HCT116 (cell line): ENCODE measurements around the gene ITGBL1. TPM values are rescaled to one million over a fixed set of nuclear protein-coding genes. Genes with fewer than 3 reads are reported as not detected.

Experiments used
- ATAC-seq: fragments of 200-7000 bp; cut with Tn5 transposase; 2 replicates; pipeline ENCODE4 v1.9.1; 2020; ENCODE audit warnings: mild to moderate bottlenecking, moderate library complexity
- BruUV-seq: library from RNA; stranded (reverse); fragments of 400-500 nt; replicated peaks from 2 replicates; lab custom pipeline; 2021; lab: Mats Ljungman, UMichigan
- CTCF ChIA-PET: fragments of 300-600 bp; sonication (Branson Sonifier 250); formaldehyde crosslinking; loops from one replicate; lab custom pipeline; 2021; ENCODE audit warnings: antibody characterized with exemption; lab: Charles Lee
- POLR2A ChIA-PET: fragments of 300-600, 350-600 bp; sonication (Branson Sonifier 250); formaldehyde crosslinking; loops from one replicate; lab custom pipeline; 2021; ENCODE audit warnings: antibody characterized with exemption; lab: Charles Lee
- RAD21 ChIA-PET, 2 experiments: fragments of 300-600 bp; sonication (Branson Sonifier 250); formaldehyde crosslinking; loops; one replicate each; lab custom pipeline; 2023; ENCODE audit warnings: low total read pairs in 2 of 2; ENCODE audit not compliant: uncharacterized antibody in 2 of 2, unreplicated experiment in 2 of 2, low non-redundant PET in 1 of 2; lab: Charles Lee
- DNase-seq: peaks from one replicate; pipeline ENCODE4 v3.0.0-alpha.2; 2010; ENCODE audit warnings: low read depth, low spot score
- H2AFZ ChIP-seq: fragments of 200-600 bp; shearing (Covaris generic), sonication (generic); 2 replicates; pipeline ENCODE4 v1.6.1; 2017; ENCODE audit warnings: low read depth, mixed run types, mixed read lengths, antibody characterized with exemption, low read length; ENCODE audit not compliant: poor library complexity, severe bottlenecking
- H3K27ac ChIP-seq: 2 replicates; pipeline ENCODE4 v1.5.1; 2012; ENCODE audit warnings: low read depth, low read length
- H3K27me3 ChIP-seq: fragments of 200-600 bp; sonication (generic); 2 replicates; pipeline ENCODE4 v1.6.1; 2016; ENCODE audit warnings: mixed run types, low read length, mixed read lengths; ENCODE audit not compliant: insufficient read depth
- H3K36me3 ChIP-seq, 2 experiments: fragments of 200-500 bp in 1 of 2; fragments of 200-600 bp in 1 of 2; sonication (Bioruptor generic) in 1 of 2; sonication (generic) in 1 of 2; 2 replicates each; pipeline versions ENCODE4 v1.5.1 to v1.6.1; 2014 to 2016; ENCODE audit warnings: low read length in 2 of 2, inconsistent platforms in 1 of 2, mixed read lengths in 1 of 2, mixed run types in 1 of 2; ENCODE audit not compliant: insufficient read depth in 2 of 2, control insufficient read depth in 1 of 2
- H3K4me1 ChIP-seq, 2 experiments: fragments of 200-600 bp in 1 of 2; sonication (generic) in 1 of 2; 2 replicates each; pipeline versions ENCODE4 v1.5.1 to v1.6.1; 2012 to 2017; ENCODE audit warnings: low read length in 2 of 2, inconsistent platforms in 1 of 2, mild to moderate bottlenecking in 1 of 2, mixed read lengths in 1 of 2, mixed run types in 1 of 2, moderate library complexity in 1 of 2; ENCODE audit not compliant: insufficient read depth in 2 of 2, control insufficient read depth in 1 of 2
- H3K4me2 ChIP-seq: fragments of 200-600 bp; sonication (generic); 2 replicates; pipeline ENCODE4 v1.6.1; 2017; ENCODE audit warnings: mixed run types, low read length, mixed read lengths
- H3K4me3 ChIP-seq, 2 experiments: fragments of 200-600 bp in 1 of 2; sonication (generic) in 1 of 2; replicated peaks in 1 of 2; 2 replicates each; pipeline ENCODE4 v1.5.1; 2011 to 2016; ENCODE audit warnings: low read length in 2 of 2, control low read depth in 1 of 2, low read depth in 1 of 2, mild to moderate bottlenecking in 1 of 2, mixed read lengths in 1 of 2, mixed run types in 1 of 2
- H3K79me2 ChIP-seq: fragments of 200-600 bp; sonication (generic); 2 replicates; pipeline ENCODE4 v1.6.1; 2017; ENCODE audit warnings: mild to moderate bottlenecking, mixed run types, low read length, moderate library complexity, mixed read lengths; ENCODE audit not compliant: insufficient read depth
- H3K9ac ChIP-seq: fragments of 200-600 bp; sonication (generic); 2 replicates; pipeline ENCODE4 v1.6.1; 2016; ENCODE audit warnings: low read length, mixed read lengths
- H3K9me2 ChIP-seq: fragments of 200-600 bp; sonication (generic), shearing (Covaris generic); 2 replicates; pipeline ENCODE4 v1.6.1; 2017; ENCODE audit warnings: mixed run types, mild to moderate bottlenecking, moderate library complexity; ENCODE audit not compliant: insufficient read depth
- H3K9me3 ChIP-seq, 2 experiments: fragments of 200-500 bp in 1 of 2; fragments of 200-600 bp in 1 of 2; sonication (Bioruptor generic) in 1 of 2; sonication (generic) in 1 of 2; 2 replicates each; pipeline ENCODE4 v1.6.1; 2014 to 2017; ENCODE audit warnings: low read length in 2 of 2, mixed read lengths in 2 of 2, inconsistent platforms in 1 of 2, low read depth in 1 of 2, mild to moderate bottlenecking in 1 of 2, mixed run types in 1 of 2, moderate library complexity in 1 of 2; ENCODE audit not compliant: control insufficient read depth in 1 of 2, insufficient read depth in 1 of 2
- H4K20me1 ChIP-seq: fragments of 200-600 bp; sonication (generic), shearing (Covaris generic); 2 replicates; pipeline ENCODE4 v1.6.1; 2017; ENCODE audit warnings: mixed run types, mild to moderate bottlenecking, moderate library complexity; ENCODE audit not compliant: insufficient read depth
- ELF1 ChIP-seq: IDR thresholded peaks from 2 replicates; pipeline ENCODE4 v1.6.1; 2012; ENCODE audit warnings: low read depth, borderline replicate concordance
- JUND ChIP-seq: IDR thresholded peaks from 2 replicates; pipeline ENCODE4 v1.6.1; 2012
- POLR2AphosphoS5 ChIP-seq: IDR thresholded peaks from 2 replicates; pipeline ENCODE4 v1.6.1; 2011; ENCODE audit warnings: mild to moderate bottlenecking, low read depth, low read length, moderate library complexity
- RAD21 ChIP-seq: IDR thresholded peaks from 2 replicates; pipeline ENCODE4 v1.6.1; 2012; ENCODE audit warnings: low read depth, mild to moderate bottlenecking
- REST ChIP-seq: IDR thresholded peaks from 2 replicates; pipeline ENCODE4 v1.6.1; 2012; ENCODE audit warnings: low read depth
- TCF7L2 ChIP-seq: IDR thresholded peaks from 2 replicates; pipeline ENCODE4 v1.7.0; 2011; ENCODE audit warnings: borderline replicate concordance, inconsistent platforms; ENCODE audit not compliant: insufficient read depth, insufficient read length; ENCODE audit errors: extremely low read depth
- intact Hi-C: fragments of 100-400 bp; cut with micrococcal nuclease; formaldehyde crosslinking; loops from 2 replicates; pipeline ENCODE4 v1.10.0; 2022
- total RNA-seq: library from RNA; stranded (reverse); gene quantifications from one replicate; pipeline ENCODE4 v1.2.1, GENCODE V29; 2021; ENCODE audit not compliant: unreplicated experiment

The ITGBL1 gene
- total RNA-seq, 1 experiment from 2014 or later, result 0.66 TPM

GRCh38 chr13:101474419-101474957 is 22.0 kb downstream of the ITGBL1 start:
- CTCF ChIA-PET, result interaction anchor here (1.0 to 2.4 kb wide), 5 partner anchors 316 to 329 kb away, joined by 3 to 12 read pairs (median 4); no protein-coding TSS in a partner anchor

GRCh38 chr13:101475536-101475935 is 23.1 kb downstream of the ITGBL1 start:
- ChIA-PET CTCF (interaction anchor here (1.7 to 2.4 kb wide), 2 partner anchors 325 to 330 kb away, joined by 4 to 12 read pairs; no protein-coding TSS in a partner anchor), RAD21 (no interaction called here)
- H3K27me3 ChIP-seq, result no peaks in the 10 kb centered on the region
- no peaks in the 10 kb centered on the region for H3K36me3 ChIP-seq
- no peaks in the 10 kb centered on the region for H4K20me1 ChIP-seq
- no peak overlapping the region for H2AFZ ChIP-seq
- no peak overlapping the region for H3K27ac ChIP-seq
- H3K4me3 ChIP-seq, result no peak overlapping the region
- no peak overlapping the region for H3K9ac ChIP-seq
- TF ChIP-seq JUND, result no peak
- no peak for TF ChIP-seq TCF7L2
- TF ChIP-seq REST, result no peak
- TF ChIP-seq, all 23 proteins: peak for 0
- POLR2A ChIA-PET, result no interaction called here
- no TSS peak for BruUV-seq
- no peaks in the 10 kb centered on the region for H3K4me1 ChIP-seq
- no peaks in the 10 kb centered on the region for H3K9me2 ChIP-seq
- DNase-seq (no peak), ATAC-seq (no peak)
- H3K9me3 ChIP-seq, result peaks cover 0 to 18% of the 10 kb centered on the region in 2 experiments; a peak in 2 of 4 replicates
- H3K79me2 ChIP-seq, result no peaks in the 10 kb centered on the region
- intact Hi-C loops, result loop anchor here (10.0 kb wide), 1 partner anchor 321 kb away; no protein-coding TSS in a partner anchor
- H3K4me2 ChIP-seq, result no peak overlapping the region

More at GRCh38 chr13:101474419-101474957, 22.0 kb downstream of the ITGBL1 start:
- Histone ChIP-seq H3K27ac (no peak overlapping the region), H3K9me3 (peaks cover 0 to 12% of the 10 kb centered on the region in 2 experiments; a peak in 2 of 4 replicates), H4K20me1 (no peaks in the 10 kb centered on the region), H3K9me2 (no peaks in the 10 kb centered on the region), H3K9ac (no peak overlapping the region), H2AFZ (no peak overlapping the region), H3K4me3 (no peak overlapping the region)
- DNase-seq (no peak), ATAC-seq (no peak)
- intact Hi-C loops, result loop anchor here (10.0 kb wide), 1 partner anchor 320 kb away; no protein-coding TSS in a partner anchor
- TF ChIP-seq POLR2AphosphoS5, result no peak
- TF ChIP-seq RAD21, result peak; percentile 27; the same call in 1 of the 2 replicates
- TF ChIP-seq ELF1, result no peak
- TF ChIP-seq, all 23 proteins: peak for 1
- Histone ChIP-seq H3K4me1 (no peaks in the 10 kb centered on the region), H3K4me2 (no peak overlapping the region), H3K79me2 (no peaks in the 10 kb centered on the region), H3K36me3 (no peaks in the 10 kb centered on the region), H3K27me3 (no peaks in the 10 kb centered on the region)
- POLR2A ChIA-PET, result no interaction called here
- no TSS peak for BruUV-seq
- RAD21 ChIA-PET, result no interaction called here
